ENCODE results near the gene HTR6.

- TF ChIP-seq CTCF (IDR thresholded peaks at IDR 0.05; ENCODE audit: low read length), result no peak
- TF ChIP-seq EZH2 (optimal IDR thresholded peaks at IDR 0.05; ENCODE audit: low read depth, low read length), result no peak
- TF ChIP-seq EZH2phosphoT487 (IDR thresholded peaks at IDR 0.05; ENCODE audit: low read length), result no peak
Measured at GRCh38 chr1:19619697-19620384, 44.8 kb upstream of the HTR6 start.

Measured in MM.1S (cell line).